Activated CD8-positive, alpha-beta memory T cell treated with anti-CD3 and anti-CD28 coated beads for 48 hours (primary cell): ENCODE measurements around the gene ANTXRL.
"Not testable (repeated sequence)": the region's sequence is repeated elsewhere in the genome, so short reads cannot be mapped to it uniquely, and the experiment has no call there.

Source experiments
- DNase-seq, 3 experiments: peaks; one replicate each; pipeline ENCODE4 v3.0.0-alpha.2; 2020; ENCODE audit warnings: low read depth in 2 of 3, low spot score in 2 of 3

Gene ANTXRL

GRCh38 chr10:46326971-46327370 is 40.2 kb downstream of the ANTXRL start:
- DNase-seq, result no peak

- no peak for DNase-seq
These were observed 40.9 kb downstream of the ANTXRL start for GRCh38 chr10:46327685-46328084.

- no peak for DNase-seq
These were observed 42.3 kb downstream of the ANTXRL start for GRCh38 chr10:46328853-46329689.

- no peak for DNase-seq
These were observed 42.9 kb downstream of the ANTXRL start for GRCh38 chr10:46329690-46330016.

- no peak for DNase-seq
These were observed 44.1 kb downstream of the ANTXRL start for GRCh38 chr10:46330894-46331293.

- DNase-seq, result not testable (repeated sequence)
These were observed 78.7 kb downstream of the ANTXRL start for GRCh38 chr10:46365484-46365883.

GRCh38 chr10:46367209-46367608 is 80.4 kb downstream of the ANTXRL start:
- not testable (repeated sequence) for DNase-seq

GRCh38 chr10:46367666-46368240 is 81.0 kb downstream of the ANTXRL start:
- not testable (repeated sequence) for DNase-seq

- DNase-seq, result not testable (repeated sequence)
These were observed 82.2 kb downstream of the ANTXRL start for GRCh38 chr10:46368956-46369355.

GRCh38 chr10:46374410-46374809 is 87.6 kb downstream of the ANTXRL start:
- DNase-seq, result not testable (repeated sequence)

- DNase-seq, result not testable (repeated sequence)
These were observed 88.6 kb downstream of the ANTXRL start, which contains the start of gene ANXA8L1 for GRCh38 chr10:46375406-46375805. ANXA8L1 (plus strand) TSS chr10:46375776; CDS start chr10:46375852, 76 bp downstream.

- DNase-seq, result not testable (repeated sequence)
These were observed 90.2 kb downstream of the ANTXRL start for GRCh38 chr10:46377022-46377421.

GRCh38 chr10:46377651-46378050 is 90.9 kb downstream of the ANTXRL start:
- DNase-seq, result not testable (repeated sequence)

GRCh38 chr10:46378108-46378507 is 91.3 kb downstream of the ANTXRL start:
- not testable (repeated sequence) for DNase-seq

- DNase-seq, result not testable (repeated sequence)
These were observed 92.5 kb downstream of the ANTXRL start for GRCh38 chr10:46379233-46379848.
